NCI-H510A (cell line): ENCODE measurements around the gene FOXK1.

Experiments
- DNase-seq: peaks from one replicate; lab custom pipeline; 2025; lab: John Stamatoyannopoulos, UW

Gene FOXK1

DNA sequence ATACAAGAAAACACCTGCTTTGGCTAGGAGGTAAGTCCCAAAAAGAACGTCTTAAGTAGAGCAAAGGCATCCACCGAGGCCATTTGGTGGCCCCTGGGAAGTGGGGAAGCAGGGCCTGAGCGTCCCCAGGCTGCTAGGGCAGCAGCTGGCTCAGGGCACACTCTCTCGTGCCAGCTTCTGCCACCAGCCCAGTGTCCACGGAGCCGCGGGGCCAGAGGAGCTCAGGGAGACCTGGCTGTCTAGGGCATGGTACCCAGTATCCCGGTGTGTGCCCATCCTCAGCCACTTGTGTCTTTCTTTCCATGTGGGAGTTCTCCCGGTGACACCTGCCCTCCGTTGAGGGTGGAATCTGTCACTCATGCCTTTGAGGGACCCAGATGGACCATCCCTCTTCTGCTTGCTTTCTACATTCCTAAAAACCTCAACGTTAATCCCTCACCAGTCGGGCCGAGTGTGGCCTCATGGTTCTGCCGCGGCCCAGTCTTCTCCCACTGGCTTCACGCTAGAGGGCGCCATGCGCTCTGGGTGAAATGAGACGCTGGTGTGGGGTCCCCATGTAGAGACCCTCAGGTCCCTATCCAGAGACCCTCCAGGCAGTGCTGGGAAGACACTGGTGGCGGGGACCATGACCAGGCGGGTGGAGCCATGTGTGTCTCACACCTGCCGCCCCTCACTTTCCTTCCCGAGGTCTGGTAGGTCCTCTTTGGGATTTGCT is 83.8 kb downstream of the FOXK1 start:
- no peak for DNase-seq

DNA sequence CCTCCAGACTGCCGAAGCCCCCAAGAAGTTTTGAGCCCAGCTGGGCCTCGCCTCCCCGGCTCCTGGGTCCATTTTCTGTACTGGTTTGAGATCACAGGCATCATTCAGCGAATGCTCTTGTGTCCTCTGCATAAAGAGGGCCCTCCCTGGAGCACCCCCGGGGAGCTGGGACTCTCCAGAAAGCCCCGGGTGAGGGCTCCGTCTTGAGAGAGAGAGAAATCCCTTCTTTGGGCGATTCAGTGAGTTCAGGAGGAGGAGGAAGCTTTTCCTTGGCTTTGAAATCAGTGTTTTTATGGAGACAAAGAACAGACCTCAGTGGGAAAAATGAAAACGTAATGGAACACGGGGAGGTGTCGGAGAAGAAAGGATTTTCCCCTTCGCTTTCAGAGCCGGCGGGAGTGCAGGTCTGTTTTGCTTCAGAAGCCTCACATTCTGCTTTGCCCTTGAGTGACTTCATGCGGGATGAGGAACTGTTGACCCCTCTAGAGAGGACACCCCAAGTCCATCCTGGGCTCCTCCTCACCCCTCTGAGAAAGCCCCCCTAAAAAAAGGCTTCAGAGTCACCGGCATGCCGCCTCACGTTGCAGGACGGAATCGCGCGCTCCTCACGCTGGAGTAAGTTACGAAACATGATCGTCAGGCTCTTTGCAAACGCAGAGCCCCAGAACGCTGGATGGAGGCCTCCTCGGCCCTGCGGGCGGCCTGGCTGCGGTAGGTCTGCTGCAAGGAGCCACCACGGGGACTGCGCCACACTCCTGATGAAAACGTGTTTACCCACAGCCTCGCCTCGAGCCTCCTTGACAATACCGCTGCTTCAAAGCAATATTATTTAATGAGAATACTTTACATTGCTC is 84.8 kb downstream of the FOXK1 start:
- DNase-seq: no peak

DNA sequence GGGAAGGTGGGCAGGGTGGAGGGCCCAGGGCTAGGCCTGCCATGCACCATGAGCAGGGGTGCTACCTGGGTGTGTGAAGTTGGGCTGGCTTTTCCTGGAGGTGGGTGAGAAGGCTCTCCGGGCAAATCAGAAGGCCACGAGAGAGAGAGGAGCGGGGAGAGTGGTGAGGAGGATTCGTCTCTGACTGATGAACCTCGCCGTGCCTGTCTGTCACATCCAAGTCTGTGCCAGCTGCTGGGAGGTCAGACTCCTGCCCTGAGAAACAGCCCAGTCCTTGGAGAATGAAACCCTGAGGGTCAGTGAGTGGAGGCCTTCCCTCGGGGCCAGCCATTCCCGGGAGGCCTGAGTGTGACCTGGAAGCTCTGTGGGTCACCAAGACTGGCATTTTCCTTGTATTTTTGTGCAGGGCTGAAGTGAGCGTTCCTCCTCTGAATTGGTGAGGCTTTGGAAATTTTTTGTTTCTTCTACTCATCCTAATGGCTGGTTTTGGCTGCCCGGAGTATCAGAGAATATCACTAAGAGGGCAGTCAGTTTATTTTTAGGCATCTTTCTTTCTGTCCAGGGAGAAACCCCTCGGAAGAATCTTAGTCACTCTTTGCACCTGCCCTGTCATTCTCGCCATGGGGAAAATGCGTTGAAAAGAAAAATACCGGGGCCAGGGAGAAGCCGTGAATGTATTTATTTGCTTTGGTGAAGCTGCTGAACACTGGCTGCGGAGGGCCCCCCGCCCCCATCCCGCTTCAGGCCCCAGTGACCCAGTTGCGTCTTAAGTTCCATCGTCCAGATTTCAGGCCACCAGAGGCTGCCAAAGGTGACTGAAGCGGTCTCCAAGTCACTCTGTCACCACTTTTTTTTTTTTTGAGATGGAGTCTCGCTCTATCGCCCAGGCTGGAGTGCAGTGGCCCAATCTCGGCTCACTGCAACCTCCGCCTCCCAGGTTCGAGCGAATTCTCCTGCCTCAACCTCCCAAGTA is 86.8 kb downstream of the FOXK1 start:
- DNase-seq: no peak

DNA sequence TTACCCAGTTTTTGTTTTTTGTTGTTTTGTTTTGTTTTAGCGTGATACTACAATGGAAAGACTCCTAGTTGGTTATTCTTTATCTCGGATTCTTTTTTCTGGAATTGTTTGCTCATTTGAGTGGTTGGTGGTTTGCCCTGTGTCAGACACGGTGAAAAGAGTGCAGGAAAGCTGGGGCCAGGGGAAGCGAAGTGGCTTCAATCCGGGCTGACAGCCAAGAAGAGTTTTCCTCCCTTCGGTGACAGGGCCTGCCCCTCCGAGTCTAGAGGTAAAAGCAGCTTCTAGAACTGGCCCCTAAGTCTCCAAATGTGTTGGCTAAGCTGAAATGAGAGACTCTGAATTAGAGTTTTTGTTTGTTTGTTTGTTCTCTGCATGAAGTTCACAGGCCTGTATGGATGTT is 87.7 kb downstream of the FOXK1 start:
- DNase-seq: no peak

DNA sequence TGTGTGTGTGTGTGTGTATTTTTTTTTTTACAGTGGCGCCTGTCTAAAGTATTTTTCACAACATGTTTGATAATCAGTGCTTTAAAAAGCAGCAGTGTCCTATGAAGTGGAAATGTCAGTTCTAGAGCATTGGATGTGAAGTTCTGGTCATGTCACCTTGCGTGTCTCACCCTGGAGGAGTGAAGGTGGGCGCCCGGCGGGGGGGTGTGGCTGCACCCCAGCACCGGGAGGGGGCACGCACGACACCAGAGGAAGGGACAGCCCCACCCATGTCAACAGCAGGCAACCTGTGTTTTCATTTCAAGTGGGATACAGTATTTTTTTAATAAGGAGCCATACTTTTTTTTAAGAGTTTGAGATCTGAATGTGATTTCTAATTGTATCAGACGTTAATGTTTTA is 88.8 kb downstream of the FOXK1 start:
- no peak for DNase-seq

- no peak for DNase-seq
These were observed 89.6 kb downstream of the FOXK1 start for GRCh38 chr7:4771737-4772136.

DNA sequence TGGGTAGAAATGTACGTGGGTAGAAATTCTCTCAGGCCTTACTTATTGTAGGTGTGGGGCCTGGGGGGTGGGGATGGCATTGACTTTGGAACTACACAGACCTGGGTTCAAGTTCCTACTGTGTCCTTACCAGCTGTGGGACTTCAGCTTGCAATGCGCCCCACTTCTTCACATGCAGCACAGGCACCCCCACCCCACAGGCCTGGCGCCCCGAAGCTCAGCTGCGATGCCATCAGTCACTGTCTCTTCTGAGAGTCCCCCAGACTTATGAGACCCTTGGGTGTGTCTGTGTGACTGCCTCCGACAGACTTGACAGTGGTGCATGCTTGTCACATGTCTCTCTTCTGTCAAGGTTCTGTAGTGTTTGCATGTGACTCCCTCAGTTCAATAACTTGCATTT is 90.2 kb downstream of the FOXK1 start:
- DNase-seq: no peak

DNA sequence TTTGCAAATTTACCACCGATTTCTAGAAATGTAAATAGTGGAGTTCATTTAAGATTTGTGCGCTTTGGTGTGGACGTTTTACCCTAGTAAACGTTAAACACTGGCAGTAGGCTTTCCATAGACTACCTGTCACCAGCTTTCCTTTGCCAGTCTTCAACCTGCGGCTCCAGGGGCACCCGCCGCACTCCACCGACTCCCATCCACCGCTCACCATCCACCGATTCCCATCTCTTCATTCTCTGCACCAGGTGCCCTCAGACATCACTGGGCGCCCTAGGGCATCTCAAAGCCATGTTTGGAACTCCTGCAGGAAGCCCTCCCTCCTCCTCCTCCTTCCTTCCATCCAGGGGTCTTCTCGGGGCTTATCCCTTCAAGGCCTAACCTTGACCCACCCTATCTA is 91.9 kb downstream of the FOXK1 start:
- no peak for DNase-seq

- no peak for DNase-seq
These were observed 92.7 kb downstream of the FOXK1 start for GRCh38 chr7:4774658-4775249.

GRCh38 chr7:4775250-4775847 is 93.3 kb downstream of the FOXK1 start, which contains the start of gene AP5Z1:
Gene AP5Z1 (plus strand): TSS chr7:4775623. CDS start chr7:4775716, 93 bp downstream.
- DNase-seq: peak; percentile 92

GRCh38 chr7:4775848-4776623 is 93.9 kb downstream of the FOXK1 start:
- DNase-seq: no peak

DNA sequence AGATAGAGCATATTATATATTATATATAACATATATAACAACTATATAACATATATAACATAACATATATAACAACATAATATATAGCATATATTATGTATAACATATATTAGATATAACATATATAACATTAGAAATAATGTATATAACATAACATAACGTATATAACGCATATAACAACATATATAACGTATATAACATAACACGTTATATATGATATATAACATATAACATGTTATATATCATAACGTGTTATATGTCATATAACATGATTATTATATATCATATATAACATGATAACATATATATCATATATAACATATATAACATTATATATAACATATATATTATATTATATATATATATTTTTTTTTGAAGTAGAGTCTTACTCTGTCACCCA is 97.0 kb downstream of the FOXK1 start:
- no peak for DNase-seq

DNA sequence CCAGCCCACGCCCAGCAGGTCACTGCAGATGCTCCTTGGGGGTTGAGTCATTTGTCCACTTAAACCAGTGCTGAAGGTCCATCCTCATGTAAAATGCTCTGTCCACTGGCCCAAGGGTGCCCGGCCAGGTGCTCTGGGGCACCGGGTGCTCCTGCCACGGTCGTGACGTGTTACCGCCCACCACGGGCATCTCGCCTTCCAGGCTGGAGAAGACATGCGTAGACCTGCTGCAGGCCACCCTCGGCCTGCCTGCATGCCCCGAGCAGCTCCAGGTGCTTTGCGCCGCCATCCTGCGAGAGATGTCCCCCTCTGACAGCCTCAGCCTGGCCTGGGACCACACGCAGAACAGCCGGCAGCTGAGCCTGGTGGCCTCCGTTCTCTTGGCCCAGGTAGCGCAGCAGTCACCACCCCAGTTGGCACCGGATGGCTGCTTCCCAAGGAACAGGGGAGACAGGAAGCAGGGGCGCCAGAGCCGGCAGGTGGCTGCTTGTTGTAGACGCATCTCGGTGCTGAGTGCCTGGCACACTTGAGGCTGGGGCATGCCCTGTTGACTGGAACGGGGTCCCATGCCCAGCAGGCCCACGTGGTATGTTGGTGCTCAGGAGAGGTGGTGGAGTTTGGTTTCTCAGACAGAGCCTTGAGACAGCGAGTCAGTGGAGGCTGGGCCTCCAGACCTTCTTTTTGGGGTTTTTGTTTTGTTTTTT is 99.4 kb downstream of the FOXK1 start:
- no peak for DNase-seq

- DNase-seq: no peak
These were observed 100.5 kb downstream of the FOXK1 start for GRCh38 chr7:4782333-4783291.

GRCh38 chr7:4783292-4783652 is 101.2 kb downstream of the FOXK1 start:
- no peak for DNase-seq

GRCh38 chr7:4783762-4784351 is 101.8 kb downstream of the FOXK1 start:
- DNase-seq: no peak

DNA sequence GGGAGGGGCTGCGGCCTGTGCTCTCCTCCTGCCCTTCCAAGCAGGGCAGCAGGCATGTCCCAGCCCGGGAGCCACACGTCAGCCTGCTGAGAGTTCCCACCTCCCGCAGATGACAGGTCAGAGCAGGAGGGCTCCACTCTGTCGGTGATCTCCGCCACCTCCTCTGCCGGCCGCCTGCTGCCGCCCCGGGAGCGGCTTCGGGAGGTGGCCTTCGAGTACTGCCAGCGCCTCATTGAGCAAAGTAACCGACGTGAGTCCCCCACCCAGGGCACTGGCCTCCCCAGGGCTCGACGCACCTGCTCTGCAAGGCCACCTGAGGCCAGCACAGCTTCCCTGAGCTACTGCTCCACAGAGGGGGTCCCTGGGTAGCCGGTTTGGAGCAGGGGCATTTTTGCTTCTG is 102.7 kb downstream of the FOXK1 start:
- DNase-seq: no peak

DNA sequence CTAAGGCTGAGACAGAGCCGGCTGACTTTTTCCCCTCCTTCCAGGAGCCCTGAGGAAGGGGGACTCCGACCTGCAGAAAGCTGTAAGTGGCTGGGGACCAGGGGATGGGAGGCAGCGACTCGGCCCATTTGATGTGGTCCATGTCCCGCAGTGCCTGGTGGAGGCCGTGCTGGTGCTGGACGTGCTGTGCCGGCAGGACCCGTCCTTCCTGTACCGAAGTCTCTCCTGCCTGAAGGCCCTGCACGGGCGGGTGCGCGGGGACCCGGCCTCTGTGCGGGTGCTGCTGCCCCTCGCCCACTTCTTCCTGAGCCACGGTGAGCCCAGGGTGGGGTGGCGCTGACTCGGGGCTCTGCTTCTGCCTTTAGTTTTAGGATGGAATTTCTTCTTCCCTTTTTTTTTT is 103.3 kb downstream of the FOXK1 start:
- DNase-seq: no peak
